Ishikawa (cell line): ENCODE data around the gene BLCAP.

Experiments
- MAX ChIP-seq: IDR thresholded peaks from 2 replicates; pipeline ENCODE4 v1.6.1; 2012
- NFIC ChIP-seq: IDR thresholded peaks from 2 replicates; pipeline ENCODE4 v1.6.1; 2012
- REST ChIP-seq: IDR thresholded peaks from 2 replicates; pipeline ENCODE4 v1.6.1; 2012; ENCODE audit warnings: low read depth, mild to moderate bottlenecking
- TAF1 ChIP-seq: IDR thresholded peaks from 2 replicates; pipeline ENCODE4 v1.6.1; 2012; ENCODE audit warnings: low read depth, mild to moderate bottlenecking
- YY1 ChIP-seq: IDR thresholded peaks from 2 replicates; pipeline ENCODE4 v1.6.1; 2012; ENCODE audit warnings: low read depth

GRCh38 chr20:37522260-37523011 lies 5.2 kb downstream of the BLCAP start:
- TF ChIP-seq NFIC (no peak), YY1 (no peak), TAF1 (no peak), MAX (no peak), REST (no peak)
